ENCODE results near the gene FERMT3. TPM values are rescaled to one million over a fixed set of nuclear protein-coding genes. Genes with fewer than 3 reads are reported as not detected.

Gene FERMT3
- total and polyA plus RNA-seq, 2 donors (not counting 1 experiment from before 2014, with no cell fraction given): 1.9 to 3.6 TPM

DNA sequence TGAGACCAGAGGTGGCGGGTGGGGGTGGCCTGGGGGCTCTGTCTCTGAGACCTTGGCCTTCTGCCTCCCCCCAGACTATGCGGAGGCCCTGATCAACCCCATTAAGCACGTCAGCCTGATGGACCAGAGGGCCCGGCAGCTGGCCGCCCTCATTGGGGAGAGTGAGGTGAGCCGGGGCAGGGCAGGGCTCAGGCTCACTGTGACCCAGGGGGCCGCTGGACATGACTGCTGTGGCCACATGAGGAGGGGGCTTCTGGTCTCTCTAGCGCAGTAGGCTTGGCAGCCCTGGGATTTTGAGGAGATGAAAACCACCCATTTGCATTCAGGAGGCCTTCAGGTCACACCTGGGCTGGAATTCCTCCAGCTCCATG lies 57.4 kb downstream of the FERMT3 start:
- Histone ChIP-seq H3K4me1 (ENCODE audit: control insufficient read depth, extremely low read depth, insufficient read depth, low read length) (peaks cover 16% of the 10 kb centered on the region), H4K20me1 (ENCODE audit: control insufficient read depth, extremely low read depth, insufficient read depth, low read length) (no peaks in the 10 kb centered on the region), H3K79me2 (ENCODE audit: control insufficient read depth, insufficient read depth, low read length) (no peaks in the 10 kb centered on the region), H3K27ac (ENCODE audit: insufficient read depth, low read length) (no peak overlapping the region), H3K27me3 (ENCODE audit: control insufficient read depth, insufficient read depth, low read length) (no peaks in the 10 kb centered on the region), H3K4me2 (ENCODE audit: extremely low read depth, insufficient read depth, low read length) (no peak overlapping the region), H3K36me3 (ENCODE audit: control insufficient read depth, insufficient read depth, low read length) (peaks cover 44% of the 10 kb centered on the region), H3K9me3 (ENCODE audit: control insufficient read depth, insufficient read depth, low read depth, low read length) (no peaks in the 10 kb centered on the region), H2AFZ (ENCODE audit: low read length) (no peak overlapping the region), H3K4me3 (replicated peaks in 1 of 4; ENCODE audit: control extremely low read depth in 1 of 4, insufficient read depth in 1 of 4, low read depth in 3 of 4, low read length in 4 of 4) (no peak overlapping the region), H3K9ac (ENCODE audit: insufficient read depth, low read length) (no peak overlapping the region)
- no peak for DNase-seq (ENCODE audit: low read depth in 2 of 2)
- TF ChIP-seq, protein P1, sequence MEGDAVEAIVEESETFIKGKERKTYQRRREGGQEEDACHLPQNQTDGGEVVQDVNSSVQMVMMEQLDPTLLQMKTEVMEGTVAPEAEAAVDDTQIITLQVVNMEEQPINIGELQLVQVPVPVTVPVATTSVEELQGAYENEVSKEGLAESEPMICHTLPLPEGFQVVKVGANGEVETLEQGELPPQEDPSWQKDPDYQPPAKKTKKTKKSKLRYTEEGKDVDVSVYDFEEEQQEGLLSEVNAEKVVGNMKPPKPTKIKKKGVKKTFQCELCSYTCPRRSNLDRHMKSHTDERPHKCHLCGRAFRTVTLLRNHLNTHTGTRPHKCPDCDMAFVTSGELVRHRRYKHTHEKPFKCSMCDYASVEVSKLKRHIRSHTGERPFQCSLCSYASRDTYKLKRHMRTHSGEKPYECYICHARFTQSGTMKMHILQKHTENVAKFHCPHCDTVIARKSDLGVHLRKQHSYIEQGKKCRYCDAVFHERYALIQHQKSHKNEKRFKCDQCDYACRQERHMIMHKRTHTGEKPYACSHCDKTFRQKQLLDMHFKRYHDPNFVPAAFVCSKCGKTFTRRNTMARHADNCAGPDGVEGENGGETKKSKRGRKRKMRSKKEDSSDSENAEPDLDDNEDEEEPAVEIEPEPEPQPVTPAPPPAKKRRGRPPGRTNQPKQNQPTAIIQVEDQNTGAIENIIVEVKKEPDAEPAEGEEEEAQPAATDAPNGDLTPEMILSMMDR (conservative IDR thresholded peaks at IDR 0.05 in 1 of 2, IDR thresholded peaks at IDR 0.05 in 1 of 2; ENCODE audit: low read depth in 1 of 2, low read length in 2 of 2): no peak
- no peak for TF ChIP-seq EZH2 (IDR thresholded peaks at IDR 0.05; ENCODE audit: low read length, missing control alignments)

DNA sequence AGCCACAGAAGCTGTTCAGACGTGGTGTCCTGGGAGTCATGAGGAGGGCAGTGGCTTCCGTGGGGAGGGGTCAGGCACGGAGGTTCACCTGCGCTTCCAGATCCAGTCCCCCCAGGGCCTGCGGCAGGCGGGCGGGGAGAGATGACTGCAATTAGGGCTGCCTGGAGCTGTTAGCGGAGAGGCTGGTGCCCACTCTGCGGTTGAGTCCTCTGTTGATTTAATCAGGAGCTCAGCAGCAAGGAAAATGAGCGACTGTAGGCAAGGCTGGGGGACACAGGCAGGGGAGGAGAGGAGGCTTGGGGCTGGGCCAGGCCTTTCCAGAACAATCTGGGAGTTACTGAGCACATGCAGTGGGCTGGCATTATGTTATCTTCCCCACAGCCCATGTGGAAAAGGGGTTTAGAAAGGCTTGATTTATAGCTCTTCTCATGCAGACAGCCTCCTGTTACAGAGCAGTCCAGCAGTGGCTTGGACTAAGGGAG lies 57.9 kb downstream of the FERMT3 start:
- Histone ChIP-seq H3K27ac (ENCODE audit: insufficient read depth, low read length) (no peak overlapping the region), H3K79me2 (ENCODE audit: control insufficient read depth, insufficient read depth, low read length) (no peaks in the 10 kb centered on the region), H3K36me3 (ENCODE audit: control insufficient read depth, insufficient read depth, low read length) (peaks cover 41% of the 10 kb centered on the region), H4K20me1 (ENCODE audit: control insufficient read depth, extremely low read depth, insufficient read depth, low read length) (no peaks in the 10 kb centered on the region), H3K9ac (ENCODE audit: insufficient read depth, low read length) (no peak overlapping the region), H3K9me3 (ENCODE audit: control insufficient read depth, insufficient read depth, low read depth, low read length) (no peaks in the 10 kb centered on the region), H3K4me2 (ENCODE audit: extremely low read depth, insufficient read depth, low read length) (no peak overlapping the region), H3K4me1 (ENCODE audit: control insufficient read depth, extremely low read depth, insufficient read depth, low read length) (peaks cover 17% of the 10 kb centered on the region), H2AFZ (ENCODE audit: low read length) (no peak overlapping the region), H3K4me3 (replicated peaks in 1 of 4; ENCODE audit: control extremely low read depth in 1 of 4, insufficient read depth in 1 of 4, low read depth in 3 of 4, low read length in 4 of 4) (no peak overlapping the region), H3K27me3 (ENCODE audit: control insufficient read depth, insufficient read depth, low read length) (no peaks in the 10 kb centered on the region)
- no peak for DNase-seq (ENCODE audit: low read depth in 2 of 2)
- no peak for TF ChIP-seq EZH2 (IDR thresholded peaks at IDR 0.05; ENCODE audit: low read length, missing control alignments)
- TF ChIP-seq, protein P1 (conservative IDR thresholded peaks at IDR 0.05 in 1 of 2, IDR thresholded peaks at IDR 0.05 in 1 of 2; ENCODE audit: low read depth in 1 of 2, low read length in 2 of 2): no peak

DNA sequence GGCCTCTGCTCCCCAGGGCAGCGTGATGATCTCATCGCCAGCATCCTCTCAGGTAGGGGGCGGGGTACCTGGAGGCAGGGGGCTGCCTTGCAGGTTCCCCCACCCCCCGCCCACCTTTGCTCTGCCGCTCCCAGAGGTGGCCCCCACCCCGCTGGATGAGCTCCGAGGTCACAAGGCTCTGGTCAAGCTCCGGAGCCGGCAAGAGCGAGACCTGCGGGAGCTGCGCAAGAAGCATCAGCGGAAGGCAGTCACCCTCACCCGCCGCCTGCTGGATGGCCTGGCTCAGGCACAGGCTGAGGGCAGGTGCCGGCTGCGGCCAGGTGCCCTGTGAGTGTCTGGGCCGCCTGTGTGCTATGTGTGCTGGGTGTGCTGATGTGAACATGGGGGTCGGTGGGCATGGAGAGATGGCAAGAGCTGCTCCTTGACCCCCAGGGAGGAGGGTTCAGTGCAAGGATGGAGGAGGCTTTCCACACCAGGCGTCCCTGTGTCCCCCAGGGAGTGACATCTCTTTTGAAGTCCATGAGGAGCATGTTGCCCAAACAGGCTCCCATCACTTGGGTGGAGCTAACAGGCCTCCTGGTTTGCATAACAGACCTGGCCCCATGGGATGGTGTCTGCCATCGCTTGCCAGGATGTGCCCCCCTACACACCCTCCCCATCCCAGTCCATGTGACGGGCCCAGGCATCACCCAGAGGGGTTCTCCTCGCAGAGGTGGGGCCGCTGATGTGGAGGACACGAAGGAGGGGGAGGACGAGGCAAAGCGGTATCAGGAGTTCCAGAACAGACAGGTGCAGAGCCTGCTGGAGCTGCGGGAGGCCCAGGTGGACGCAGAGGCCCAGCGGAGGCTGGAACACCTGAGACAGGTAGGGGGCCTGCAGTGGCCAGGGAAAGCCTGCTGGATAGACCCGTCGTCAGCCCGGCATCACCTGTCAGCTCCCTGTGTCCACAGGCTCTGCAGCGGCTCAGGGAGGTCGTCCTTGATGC lies 58.9 kb downstream of the FERMT3 start:
- TF ChIP-seq EZH2 (IDR thresholded peaks at IDR 0.05; ENCODE audit: low read length, missing control alignments): no peak
- TF ChIP-seq, protein P1 (conservative IDR thresholded peaks at IDR 0.05 in 1 of 2, IDR thresholded peaks at IDR 0.05 in 1 of 2; ENCODE audit: low read depth in 1 of 2, low read length in 2 of 2): no peak
- Histone ChIP-seq H3K27me3 (ENCODE audit: control insufficient read depth, insufficient read depth, low read length) (no peaks in the 10 kb centered on the region), H3K36me3 (ENCODE audit: control insufficient read depth, insufficient read depth, low read length) (peaks cover 37% of the 10 kb centered on the region), H2AFZ (ENCODE audit: low read length) (no peak overlapping the region), H3K4me1 (ENCODE audit: control insufficient read depth, extremely low read depth, insufficient read depth, low read length) (peaks cover 18% of the 10 kb centered on the region), H3K27ac (ENCODE audit: insufficient read depth, low read length) (no peak overlapping the region), H3K4me2 (ENCODE audit: extremely low read depth, insufficient read depth, low read length) (no peak overlapping the region), H3K9me3 (ENCODE audit: control insufficient read depth, insufficient read depth, low read depth, low read length) (no peaks in the 10 kb centered on the region), H3K9ac (ENCODE audit: insufficient read depth, low read length) (no peak overlapping the region), H3K79me2 (ENCODE audit: control insufficient read depth, insufficient read depth, low read length) (no peaks in the 10 kb centered on the region), H4K20me1 (ENCODE audit: control insufficient read depth, extremely low read depth, insufficient read depth, low read length) (no peaks in the 10 kb centered on the region), H3K4me3 (replicated peaks in 1 of 4; ENCODE audit: control extremely low read depth in 1 of 4, insufficient read depth in 1 of 4, low read depth in 3 of 4, low read length in 4 of 4) (no peak overlapping the region)
- no peak for DNase-seq (ENCODE audit: low read depth in 2 of 2)

All from fibroblast of lung (primary cell).